ENCODE data around the gene RALGDS.

- TF ChIP-seq SUZ12 (IDR thresholded peaks at IDR 0.05) (no peak), TARDBP (IDR thresholded peaks at IDR 0.05) (no peak), SP1 (IDR thresholded peaks at IDR 0.05) (no peak), HDGF (IDR thresholded peaks at IDR 0.05; ENCODE audit: borderline replicate concordance) (no peak), ZNF384 (IDR thresholded peaks at IDR 0.05) (no peak), FOXM1 (IDR thresholded peaks at IDR 0.05; ENCODE audit: borderline replicate concordance) (no peak), BHLHE40 (IDR thresholded peaks at IDR 0.05; ENCODE audit: borderline replicate concordance) (no peak), ELF4 (IDR thresholded peaks at IDR 0.05) (no peak)
- TF ChIP-seq, protein P1, sequence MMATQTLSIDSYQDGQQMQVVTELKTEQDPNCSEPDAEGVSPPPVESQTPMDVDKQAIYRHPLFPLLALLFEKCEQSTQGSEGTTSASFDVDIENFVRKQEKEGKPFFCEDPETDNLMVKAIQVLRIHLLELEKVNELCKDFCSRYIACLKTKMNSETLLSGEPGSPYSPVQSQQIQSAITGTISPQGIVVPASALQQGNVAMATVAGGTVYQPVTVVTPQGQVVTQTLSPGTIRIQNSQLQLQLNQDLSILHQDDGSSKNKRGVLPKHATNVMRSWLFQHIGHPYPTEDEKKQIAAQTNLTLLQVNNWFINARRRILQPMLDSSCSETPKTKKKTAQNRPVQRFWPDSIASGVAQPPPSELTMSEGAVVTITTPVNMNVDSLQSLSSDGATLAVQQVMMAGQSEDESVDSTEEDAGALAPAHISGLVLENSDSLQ (IDR thresholded peaks at IDR 0.05), result no peak
Observed at GRCh38 chr9:133109931-133110650, 10.9 kb downstream of the RALGDS start.

All from HEK293T (cell line).